HG03565 (cell line): ENCODE results near the gene CDH16.
"Not testable (repeated sequence)": the region's sequence is repeated elsewhere in the genome, so short reads cannot be mapped to it uniquely, and the experiment has no call there.

Source experiments
- ATAC-seq: cut with Tn5 transposase; IDR thresholded peaks from one replicate; pipeline ENCODE4 v1.9.1; 2021; ENCODE audit warnings: mild to moderate bottlenecking, moderate library complexity; ENCODE audit not compliant: unreplicated experiment

The CDH16 gene

GRCh38 chr16:66878067-66878466 is 40.6 kb downstream of the CDH16 start:
- no peak for ATAC-seq

- ATAC-seq: no peak
These were observed 44.5 kb downstream of the CDH16 start for GRCh38 chr16:66874079-66874775.

GRCh38 chr16:66873685-66874055 is 45.0 kb downstream of the CDH16 start:
- no peak for ATAC-seq

- peak; percentile 80 for ATAC-seq
These were observed 45.6 kb downstream of the CDH16 start for GRCh38 chr16:66872943-66873684.

- ATAC-seq: no peak
These were observed 46.1 kb downstream of the CDH16 start for GRCh38 chr16:66872559-66872942.

GRCh38 chr16:66871840-66872239 is 46.8 kb downstream of the CDH16 start:
- no peak for ATAC-seq

GRCh38 chr16:66871363-66871762 is 47.3 kb downstream of the CDH16 start:
- ATAC-seq: not testable (repeated sequence)

GRCh38 chr16:66869424-66869823 is 49.3 kb downstream of the CDH16 start:
- ATAC-seq: no peak

- no peak for ATAC-seq
These were observed 55.0 kb downstream of the CDH16 start for GRCh38 chr16:66863707-66864106.

GRCh38 chr16:66862023-66862520 is 56.6 kb downstream of the CDH16 start:
- no peak for ATAC-seq

GRCh38 chr16:66859397-66860068 is 59.2 kb downstream of the CDH16 start:
- no peak for ATAC-seq

GRCh38 chr16:66858740-66859396 is 59.8 kb downstream of the CDH16 start:
- no peak for ATAC-seq
